Stimulated activated CD8-positive, alpha-beta memory T cell treated with anti-CD3 and anti-CD28 coated beads, Interleukin-7, amount 100 ng/mL, for 48 hours (primary cell): ENCODE data around the gene C19orf73.
"Not testable (repeated sequence)": the region's sequence is repeated elsewhere in the genome, so short reads cannot be mapped to it uniquely, and the experiment has no call there.

Experiments used
- DNase-seq, 2 donors: peaks; one replicate each; pipeline ENCODE4 v3.0.0-alpha.2; 2020; ENCODE audit warnings: low read depth in 1 of 2; ENCODE audit errors: extremely low read depth in 1 of 2

The C19orf73 gene

DNA sequence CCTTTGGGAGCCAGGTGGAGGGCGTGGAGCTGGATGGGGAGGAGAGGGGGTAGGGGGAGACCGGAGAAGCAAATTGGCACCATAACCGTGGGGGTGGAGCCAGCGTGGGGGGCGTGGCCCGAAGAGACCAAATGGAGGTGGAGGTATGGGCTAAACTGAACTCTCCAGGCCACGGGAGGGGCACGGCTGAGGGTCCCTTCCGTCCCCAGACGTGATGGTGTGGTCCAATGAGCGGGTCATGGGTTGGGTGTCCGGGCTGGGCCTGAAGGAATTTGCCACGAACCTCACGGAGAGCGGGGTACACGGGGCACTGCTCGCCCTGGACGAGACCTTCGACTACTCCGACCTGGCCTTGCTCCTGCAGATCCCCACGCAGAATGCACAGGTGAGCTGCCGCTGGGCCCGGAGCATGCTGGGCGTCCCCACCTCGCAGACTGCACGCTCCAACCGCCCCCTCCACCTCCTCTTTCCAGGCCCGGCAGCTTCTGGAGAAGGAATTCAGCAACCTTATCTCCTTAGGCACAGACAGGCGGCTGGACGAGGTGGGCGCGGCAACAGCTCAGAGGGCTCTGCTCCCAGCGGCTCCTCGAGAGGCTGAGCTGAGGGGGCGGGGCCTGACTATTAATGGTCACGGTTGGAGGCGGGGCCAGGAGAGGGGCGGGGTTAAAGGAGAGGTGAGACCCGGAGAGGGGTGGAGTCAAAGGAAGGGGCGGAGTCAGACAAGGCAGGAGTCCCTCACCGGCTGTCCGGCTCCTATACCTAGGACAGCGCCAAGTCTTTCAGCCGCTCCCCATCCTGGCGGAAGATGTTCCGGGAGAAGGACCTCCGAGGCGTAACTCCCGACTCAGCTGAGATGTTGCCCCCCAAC, 30.1 kb upstream of the C19orf73 start:
- peak; percentile 41 to 74 for DNase-seq

DNA sequence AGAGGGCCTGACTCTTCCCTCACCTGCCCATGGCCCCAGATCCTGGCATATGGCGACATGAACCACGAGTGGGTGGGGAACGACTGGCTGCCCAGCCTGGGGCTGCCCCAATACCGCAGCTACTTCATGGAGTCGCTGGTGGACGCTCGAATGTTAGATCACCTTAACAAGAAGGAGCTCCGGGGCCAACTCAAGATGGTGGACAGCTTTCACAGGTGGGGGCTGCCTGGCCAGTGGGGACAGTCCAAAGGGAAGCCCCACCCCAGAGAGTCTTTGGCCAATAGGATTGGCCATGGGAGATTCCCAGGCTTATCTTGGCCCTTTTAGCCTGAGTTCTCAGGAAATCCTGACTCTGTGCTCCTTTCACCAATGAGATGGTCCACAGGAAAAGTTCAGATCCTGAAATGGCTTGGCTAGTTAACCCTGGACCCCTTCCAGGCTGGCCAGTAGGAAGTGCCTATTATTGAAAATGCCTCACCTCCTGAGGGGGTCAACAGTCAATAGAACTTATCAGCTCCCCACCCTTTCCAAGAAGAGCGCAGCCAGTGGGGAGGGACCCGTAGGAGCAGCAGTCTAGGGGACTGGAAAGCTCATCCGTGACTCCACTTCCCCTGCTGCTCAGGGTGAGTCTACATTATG, 29.2 kb upstream of the C19orf73 start:
- DNase-seq = no peak

GRCh38 chr19:49146408-49146770, 27.4 kb upstream of the C19orf73 start:
- not testable (repeated sequence) for DNase-seq

- peak in 1 of 2 donors; percentile 47 for DNase-seq
Measured at GRCh38 chr19:49145573-49146407, 26.8 kb upstream of the C19orf73 start.

DNA sequence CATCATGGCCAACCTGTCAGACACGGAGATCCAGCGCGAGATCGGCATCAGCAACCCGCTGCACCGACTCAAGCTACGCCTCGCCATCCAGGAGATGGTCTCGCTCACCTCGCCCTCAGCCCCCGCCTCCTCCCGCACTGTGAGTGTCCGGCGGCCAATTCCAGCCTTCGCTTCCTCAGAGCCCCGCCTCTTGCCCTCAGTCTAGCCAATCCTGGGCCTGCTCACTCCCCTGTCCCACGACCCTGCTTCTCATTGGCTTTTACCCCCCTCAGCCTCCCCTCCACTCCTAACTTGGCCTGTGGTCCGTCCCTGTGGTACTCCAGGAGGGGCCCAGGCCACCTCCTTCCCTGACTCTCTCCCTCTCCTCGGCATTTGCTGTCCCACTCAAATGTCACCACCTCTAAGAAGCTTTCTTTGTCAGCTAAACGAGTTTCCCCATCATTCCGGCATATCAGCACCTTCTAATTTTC, 24.0 kb upstream of the C19orf73 start:
- DNase-seq = peak; percentile 48 to 79

- DNase-seq = no peak
Measured at GRCh38 chr19:49141352-49141751, 22.4 kb upstream of the C19orf73 start.

DNA sequence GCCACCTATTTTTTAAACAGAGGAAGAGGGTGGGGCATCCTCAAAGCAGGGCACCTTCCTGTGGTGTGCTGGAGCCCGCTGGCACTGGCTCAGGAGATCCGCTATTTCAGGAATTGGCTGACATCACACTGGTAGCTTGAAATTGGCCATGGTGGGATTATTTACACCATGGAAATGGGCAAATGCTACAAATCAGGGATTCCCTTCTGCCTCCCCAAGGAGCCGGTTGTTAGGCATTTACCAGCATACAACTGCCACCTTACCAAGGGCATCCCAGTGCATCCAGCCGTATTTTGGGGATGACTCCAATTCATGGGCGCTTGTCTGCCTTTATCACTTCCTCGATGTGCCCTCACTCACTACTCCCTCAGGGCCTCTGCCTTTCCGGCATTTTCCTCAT, 22.0 kb upstream of the C19orf73 start:
- no peak for DNase-seq

DNA sequence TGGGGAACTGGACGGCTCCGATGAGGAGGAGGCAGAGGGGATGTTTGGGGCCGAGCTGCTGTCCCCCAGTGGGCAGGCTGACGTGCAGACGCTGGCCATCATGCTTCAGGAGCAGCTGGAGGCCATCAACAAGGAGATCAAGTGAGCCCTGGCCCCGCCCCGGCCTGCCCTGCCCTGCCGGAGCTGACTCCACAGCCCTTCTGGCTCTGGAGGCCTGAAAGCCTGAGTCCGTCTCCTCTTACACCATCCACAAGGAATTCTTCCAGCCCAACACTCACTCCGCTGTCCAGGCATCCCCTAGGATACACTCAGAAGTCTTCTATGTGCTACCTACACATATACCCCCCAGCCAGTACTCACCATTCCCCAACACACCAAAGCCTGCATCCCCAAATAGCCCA, 17.8 kb upstream of the C19orf73 start:
- DNase-seq = no peak

GRCh38 chr19:49135686-49136085, 16.7 kb upstream of the C19orf73 start:
- DNase-seq = no peak

- no peak for DNase-seq
Measured at GRCh38 chr19:49133621-49134454, 14.9 kb upstream of the C19orf73 start.

GRCh38 chr19:49132974-49133609, 14.1 kb upstream of the C19orf73 start:
- no peak for DNase-seq

- DNase-seq = no peak
Measured at GRCh38 chr19:49130325-49130724, 11.4 kb upstream of the C19orf73 start.

GRCh38 chr19:49129238-49129583, 10.3 kb upstream of the C19orf73 start:
- DNase-seq = no peak

DNA sequence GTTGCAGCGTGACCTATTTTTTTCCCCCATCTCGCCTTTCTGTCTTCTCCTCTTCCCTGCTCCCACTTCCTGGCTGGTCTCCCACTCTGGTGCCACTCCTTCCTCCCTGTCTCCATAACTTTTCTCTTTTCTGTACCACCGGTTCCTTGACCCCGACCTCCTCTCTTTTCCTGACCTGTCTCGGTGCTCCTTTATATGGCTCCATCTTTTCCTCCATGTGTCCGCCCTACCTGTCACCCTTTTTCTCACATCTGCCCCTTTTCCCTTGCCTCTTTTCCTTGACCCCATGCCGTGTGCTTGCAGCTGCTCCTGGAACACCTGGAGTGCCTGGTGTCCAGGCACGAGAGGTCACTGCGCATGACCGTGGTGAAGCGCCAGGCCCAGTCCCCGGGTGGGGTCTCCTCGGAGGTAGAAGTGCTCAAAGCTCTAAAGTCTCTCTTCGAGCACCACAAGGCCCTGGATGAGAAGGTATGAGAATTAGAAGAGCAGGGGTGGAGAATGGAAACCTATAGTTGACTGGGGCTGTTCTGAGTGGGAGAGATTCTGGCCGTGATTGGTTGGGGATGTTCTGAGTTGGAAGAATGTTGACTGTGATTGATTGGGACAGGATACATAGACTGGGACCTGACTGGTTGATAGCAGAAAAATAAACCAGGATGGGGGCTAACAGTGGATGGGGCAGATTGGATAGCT, 9.7 kb upstream of the C19orf73 start:
- DNase-seq = no peak

DNA sequence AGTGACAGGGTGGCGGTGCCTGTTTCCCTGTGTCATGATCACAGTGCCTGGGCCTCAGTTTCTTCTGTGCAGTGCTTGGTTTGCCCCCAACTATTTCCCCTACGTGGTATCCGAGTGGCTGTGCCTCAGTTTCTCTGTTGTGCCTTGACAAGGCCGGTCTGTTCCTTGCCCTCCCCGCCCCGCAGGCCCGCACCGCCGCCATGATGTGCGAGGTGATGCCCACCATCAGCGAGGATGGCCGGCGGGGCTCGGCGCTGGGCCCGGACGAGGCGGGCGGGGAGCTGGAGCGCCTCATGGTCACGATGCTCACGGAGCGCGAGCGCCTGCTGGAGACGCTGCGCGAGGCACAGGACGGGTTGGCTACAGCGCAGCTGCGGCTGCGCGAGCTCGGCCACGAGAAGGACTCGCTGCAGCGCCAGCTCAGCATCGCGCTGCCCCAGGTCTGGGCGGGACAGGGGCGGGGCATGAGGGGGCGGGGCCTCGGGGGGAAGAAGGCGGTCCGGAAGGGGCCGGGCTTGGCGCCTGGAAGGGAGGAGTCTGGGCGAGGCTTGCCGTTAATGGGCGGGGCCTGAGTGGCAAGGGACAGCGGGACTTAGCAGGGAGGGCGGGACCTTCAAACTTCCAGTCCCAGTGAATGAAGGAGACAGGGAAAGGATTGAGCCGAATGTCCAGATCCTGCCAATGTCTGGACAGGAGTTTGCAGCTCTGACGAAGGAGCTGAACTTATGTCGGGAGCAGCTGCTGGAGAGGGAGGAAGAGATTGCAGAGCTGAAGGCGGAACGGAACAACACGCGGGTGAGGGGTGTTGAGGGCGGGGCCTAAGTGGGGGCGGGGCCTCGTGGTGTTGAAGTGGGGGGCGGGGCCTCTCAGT, 9.0 kb upstream of the C19orf73 start:
- DNase-seq = peak; percentile 87 to 89

DNA sequence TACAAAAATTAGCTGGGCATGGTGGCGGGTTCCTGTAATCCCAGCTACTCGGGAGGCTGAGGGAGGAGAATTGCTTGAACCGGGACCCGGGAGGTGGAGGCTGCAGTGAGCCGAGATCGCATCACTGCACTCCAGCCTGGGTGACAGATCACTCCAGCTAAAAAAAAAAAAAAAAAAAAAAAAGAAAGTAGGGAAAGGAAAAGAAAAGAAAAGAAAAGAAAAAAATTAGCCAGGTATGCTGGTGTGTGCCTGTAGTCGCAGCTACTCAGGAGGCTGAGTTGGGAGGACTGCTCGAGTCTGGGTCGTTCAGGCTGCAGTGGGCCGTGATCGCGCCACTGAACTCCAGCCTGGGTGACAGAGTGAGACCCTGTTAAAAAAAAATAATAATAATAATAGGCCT, 8.3 kb upstream of the C19orf73 start:
- DNase-seq = not testable (repeated sequence)

GRCh38 chr19:49126575-49126974, 7.6 kb upstream of the C19orf73 start:
- no peak for DNase-seq

GRCh38 chr19:49125025-49125731, 6.2 kb upstream of the C19orf73 start:
- DNase-seq = no peak
